Naive B cell (primary cell): ENCODE measurements around the gene GALNT16. TPM values are rescaled to one million over a fixed set of nuclear protein-coding genes. Genes with fewer than 3 reads are reported as not detected.
A peak's percentile ranks its signal among the peaks of the same experiment; 100 is the strongest.
"Not testable (repeated sequence)": the region's sequence is repeated elsewhere in the genome, so short reads cannot be mapped to it uniquely, and the experiment has no call there.

Experiments
- ATAC-seq, 2 donors: fragments of 150-1000 bp; cut with Tn5 transposase; 2 replicates each; pipeline ENCODE4 v1.10.0; 2021; ENCODE audit warnings: low read depth in 2 of 2, mild to moderate bottlenecking in 2 of 2, moderate library complexity in 2 of 2
- DNase-seq: peaks from one replicate; pipeline ENCODE4 v3.0.0; 2022
- H3K27ac Mint-ChIP-seq, 6 donors: one replicate each; pipeline ENCODE4 v1.8.0; 2020 to 2022; ENCODE audit warnings: mild to moderate bottlenecking in 6 of 6, mixed read lengths in 6 of 6, moderate library complexity in 5 of 6, inconsistent platforms in 2 of 6
- H3K27me3 Mint-ChIP-seq, 3 donors: one replicate each; pipeline ENCODE4 v1.8.0; 2021 to 2022; ENCODE audit warnings: mixed read lengths in 3 of 3, mild to moderate bottlenecking in 1 of 3
- H3K36me3 Mint-ChIP-seq, 2 donors: one replicate each; pipeline ENCODE4 v1.8.0; 2020 to 2022; ENCODE audit warnings: mixed read lengths in 2 of 2, inconsistent platforms in 1 of 2, mild to moderate bottlenecking in 1 of 2
- H3K4me1 Mint-ChIP-seq, 3 donors: one replicate each; pipeline ENCODE4 v1.8.0; 2020 to 2022; ENCODE audit warnings: mixed read lengths in 3 of 3, inconsistent platforms in 1 of 3, mild to moderate bottlenecking in 1 of 3, moderate library complexity in 1 of 3
- H3K4me3 Mint-ChIP-seq, 8 donors: one replicate each; pipeline ENCODE4 v1.8.0; 2020 to 2022; ENCODE audit warnings: mild to moderate bottlenecking in 8 of 8, mixed read lengths in 8 of 8, moderate library complexity in 8 of 8, inconsistent platforms in 2 of 8
- H3K9me3 Mint-ChIP-seq, 7 donors: one replicate each; pipeline ENCODE4 v1.8.0; 2020 to 2022; ENCODE audit warnings: mixed read lengths in 7 of 7, mild to moderate bottlenecking in 5 of 7, inconsistent platforms in 2 of 7, moderate library complexity in 1 of 7
- polyA plus RNA-seq, 6 donors: library from polyadenylated mRNA; unstranded; fragments of 300-500 nt; fragmentation: Illumina TruSeq; gene quantifications; one replicate each; pipeline ENCODE4 v1.2.3, GENCODE V29; 2021; ENCODE audit warnings: low read depth in 6 of 6

GALNT16 gene
- polyA plus RNA-seq, 6 donors from 2014 or later: not detected

DNA sequence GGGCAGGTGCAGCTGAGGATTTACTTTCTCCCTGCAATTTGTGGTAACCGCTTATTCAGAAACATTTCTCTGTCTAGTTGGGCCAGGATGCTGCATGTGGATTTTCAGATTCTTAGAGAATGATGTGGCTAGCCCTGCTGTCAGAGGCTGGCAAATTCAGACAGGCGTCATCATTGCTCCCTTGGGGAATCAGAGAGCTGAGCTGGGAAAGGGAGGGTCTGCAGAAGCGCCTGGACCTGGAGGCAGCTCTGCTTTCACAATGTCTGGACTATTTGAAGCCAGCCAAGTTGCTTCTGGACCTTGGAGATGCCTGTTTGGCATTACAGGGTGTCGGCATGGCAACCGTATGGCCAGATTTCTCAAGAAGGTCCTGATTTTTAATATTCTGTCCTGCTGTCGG, 3.4 kb downstream of the GALNT16 start:
- DNase-seq (no peak), ATAC-seq (no peak)
- peaks cover 7 to 12% (median 8%) of the 10 kb centered on the region in 3 donors for H3K4me1 Mint-ChIP-seq
- peaks cover 42 to 50% (median 47%) of the 10 kb centered on the region in 3 donors for H3K27me3 Mint-ChIP-seq
- H3K9me3 Mint-ChIP-seq: peaks cover 0 to 2% (median 0%) of the 10 kb centered on the region in 7 donors
- H3K27ac Mint-ChIP-seq: no peak overlapping the region
- H3K36me3 Mint-ChIP-seq: no peaks in the 10 kb centered on the region
- no peak overlapping the region for H3K4me3 Mint-ChIP-seq

DNA sequence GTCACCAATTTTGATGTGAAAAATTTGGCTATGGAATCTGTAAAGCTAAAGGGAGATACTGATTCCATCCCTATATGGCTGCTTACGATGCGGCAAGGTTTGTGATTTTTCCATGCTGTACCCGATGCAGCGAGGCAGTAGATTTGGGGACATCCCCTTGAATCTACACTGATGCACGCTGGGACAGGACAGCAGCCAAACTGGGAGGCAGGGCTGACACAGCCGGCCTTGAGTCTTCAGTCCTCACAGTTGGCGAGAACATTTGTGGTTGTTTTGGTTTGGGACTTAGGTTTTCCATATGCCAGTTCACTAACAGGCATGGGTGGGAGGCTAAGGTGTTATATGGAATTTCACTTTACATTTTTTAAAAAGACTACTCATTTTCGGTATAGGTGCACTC, 3.8 kb downstream of the GALNT16 start:
- Mint-ChIP-seq H3K27me3 (peaks cover 38 to 45% (median 43%) of the 10 kb centered on the region in 3 donors), H3K36me3 (no peaks in the 10 kb centered on the region), H3K27ac (no peak overlapping the region), H3K9me3 (peaks cover 0 to 2% (median 0%) of the 10 kb centered on the region in 7 donors), H3K4me1 (peaks cover 7 to 12% (median 8%) of the 10 kb centered on the region in 3 donors), H3K4me3 (no peak overlapping the region)
- no peak for ATAC-seq
- no peak for DNase-seq

DNA sequence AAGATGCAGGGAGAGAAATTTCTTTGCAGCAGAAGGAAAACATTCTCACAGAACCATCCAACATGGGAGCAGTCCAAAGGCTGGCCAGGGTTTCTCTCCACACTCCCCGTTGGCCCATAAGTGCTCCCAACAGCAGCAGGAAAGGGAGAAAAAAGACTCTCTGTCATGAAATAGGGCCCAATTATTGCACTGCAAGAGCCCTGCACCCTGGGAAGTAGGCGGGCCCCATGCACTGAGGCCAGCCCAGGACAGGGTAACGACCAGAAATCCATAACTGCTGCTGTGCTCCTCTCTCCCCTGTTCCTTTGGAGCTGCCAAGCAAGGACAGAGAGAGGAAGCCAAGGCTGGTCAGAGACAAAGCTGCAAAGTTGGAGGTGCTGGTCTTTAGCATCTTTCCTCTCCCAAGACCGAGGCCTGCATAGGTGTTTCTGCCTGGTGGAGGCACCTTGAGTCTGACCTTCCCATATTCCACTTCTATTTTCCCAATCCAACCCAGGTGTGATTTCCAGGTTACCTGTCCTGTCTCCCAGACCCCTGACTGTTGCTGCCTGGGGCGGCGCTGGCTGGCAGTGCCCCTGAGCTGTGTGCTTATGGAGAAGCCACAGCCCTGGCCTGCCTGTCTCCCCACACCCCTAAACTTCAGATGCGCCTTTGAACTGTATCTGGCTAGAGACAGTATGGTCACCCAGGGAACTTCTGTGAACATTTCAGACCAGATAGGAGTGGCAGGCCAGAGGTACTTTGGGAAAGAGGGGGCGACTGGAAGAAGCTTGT, 6.8 kb downstream of the GALNT16 start:
- peak overlapping the region in 1 of 6 donors; percentile 57 for H3K27ac Mint-ChIP-seq
- H3K4me1 Mint-ChIP-seq: peaks cover 0 to 1% (median 0%) of the 10 kb centered on the region in 3 donors
- H3K36me3 Mint-ChIP-seq: no peaks in the 10 kb centered on the region
- H3K9me3 Mint-ChIP-seq: no peaks in the 10 kb centered on the region
- peaks cover 27 to 30% (median 29%) of the 10 kb centered on the region in 3 donors for H3K27me3 Mint-ChIP-seq
- no peak overlapping the region for H3K4me3 Mint-ChIP-seq
- ATAC-seq (no peak), DNase-seq (no peak)

DNA sequence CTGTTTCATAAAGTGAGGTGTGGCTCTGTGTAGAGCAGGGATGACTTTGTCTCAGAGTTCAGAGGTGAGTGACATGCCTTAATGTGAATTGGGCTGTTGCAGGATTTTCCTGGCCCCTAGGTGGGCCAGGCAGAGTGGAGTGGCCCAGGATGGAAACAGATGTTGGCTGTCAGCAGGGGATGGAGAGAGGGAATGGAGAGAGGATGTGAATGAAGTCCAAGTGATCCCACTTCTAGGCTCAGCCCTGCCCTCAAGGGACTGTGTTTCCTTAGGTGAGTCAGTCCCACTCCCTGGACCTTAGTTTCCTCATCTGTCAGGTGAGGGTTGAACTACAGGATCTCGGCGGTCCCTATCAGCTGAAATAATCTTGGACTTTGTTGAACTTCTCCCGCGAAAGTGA, 7.5 kb downstream of the GALNT16 start:
- H3K27me3 Mint-ChIP-seq: peaks cover 20 to 23% (median 21%) of the 10 kb centered on the region in 3 donors
- no peaks in the 10 kb centered on the region for H3K9me3 Mint-ChIP-seq
- no peaks in the 10 kb centered on the region for H3K4me1 Mint-ChIP-seq
- H3K36me3 Mint-ChIP-seq: no peaks in the 10 kb centered on the region
- H3K4me3 Mint-ChIP-seq: no peak overlapping the region
- ATAC-seq (no peak), DNase-seq (no peak)
- H3K27ac Mint-ChIP-seq: no peak overlapping the region

DNA sequence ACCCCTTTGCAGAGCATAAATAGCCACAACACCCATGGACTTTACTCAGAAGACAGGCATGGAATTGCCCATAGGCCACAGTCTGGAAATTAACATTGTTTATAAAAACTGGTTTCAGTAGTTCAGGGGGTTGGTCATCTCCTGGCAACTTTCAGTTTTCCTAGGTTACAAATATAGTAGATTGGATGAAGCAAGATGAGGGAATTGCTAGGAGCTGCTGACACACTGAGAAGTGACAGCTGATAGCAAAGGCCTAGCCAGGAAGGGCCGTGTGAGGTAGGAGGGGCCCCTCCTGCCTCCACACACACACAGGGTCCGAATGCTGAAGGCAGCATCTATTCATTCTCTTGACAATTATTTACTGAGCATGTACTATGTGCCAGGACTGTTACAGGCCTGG, 8.3 kb downstream of the GALNT16 start:
- H3K27me3 Mint-ChIP-seq: peaks cover 17 to 22% (median 20%) of the 10 kb centered on the region in 3 donors
- no peak for DNase-seq
- H3K4me1 Mint-ChIP-seq: no peaks in the 10 kb centered on the region
- no peaks in the 10 kb centered on the region for H3K9me3 Mint-ChIP-seq
- no peaks in the 10 kb centered on the region for H3K36me3 Mint-ChIP-seq
- no peak for ATAC-seq
- no peak overlapping the region for H3K27ac Mint-ChIP-seq
- no peak overlapping the region for H3K4me3 Mint-ChIP-seq

DNA sequence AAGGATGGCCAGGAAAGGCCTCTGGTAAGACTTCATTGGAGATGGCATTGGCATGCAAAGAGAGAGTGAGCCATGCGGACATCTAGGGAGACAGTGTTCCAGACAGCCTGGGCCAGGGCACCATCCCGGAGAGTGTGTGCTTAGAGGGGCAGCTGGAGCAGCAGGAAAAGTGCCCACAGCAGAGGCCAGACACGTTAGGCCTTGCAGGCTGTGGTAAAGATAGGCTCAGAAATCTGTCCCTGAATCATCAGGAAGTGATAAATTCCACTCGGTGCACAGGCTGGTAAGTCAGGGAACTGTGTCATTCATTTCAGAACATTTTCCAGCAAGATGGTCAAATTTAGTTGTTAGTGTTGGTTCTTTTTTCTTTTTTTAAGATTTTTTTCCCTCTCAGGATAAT, 8.8 kb downstream of the GALNT16 start:
- Mint-ChIP-seq H3K36me3 (no peaks in the 10 kb centered on the region), H3K27me3 (peaks cover 16 to 25% (median 21%) of the 10 kb centered on the region in 3 donors), H3K4me3 (no peak overlapping the region), H3K4me1 (no peaks in the 10 kb centered on the region), H3K27ac (no peak overlapping the region), H3K9me3 (no peaks in the 10 kb centered on the region)
- DNase-seq (no peak), ATAC-seq (no peak)

DNA sequence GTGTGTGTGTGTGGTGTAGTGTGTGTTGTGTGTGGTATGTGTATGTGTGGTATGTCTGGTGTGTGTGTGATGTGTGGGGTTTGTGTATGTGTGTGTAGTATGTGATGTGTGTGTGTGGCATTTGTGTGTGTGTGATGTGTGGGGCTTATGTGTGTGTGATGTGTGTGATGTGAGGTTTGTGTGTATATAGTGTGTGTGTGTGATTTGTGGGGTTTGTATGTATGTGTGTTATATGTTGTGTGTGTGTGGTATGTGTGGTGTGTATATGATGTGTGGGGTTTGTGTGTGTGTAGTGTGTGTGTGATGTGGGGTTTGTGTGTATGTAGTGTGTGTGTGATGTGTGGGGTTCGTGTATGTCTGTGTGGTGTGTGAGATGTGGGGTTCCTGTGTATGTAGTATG, 9.4 kb downstream of the GALNT16 start:
- ATAC-seq (no peak), DNase-seq (no peak)
- H3K9me3 Mint-ChIP-seq: no peaks in the 10 kb centered on the region
- peaks cover 10 to 26% (median 23%) of the 10 kb centered on the region in 3 donors for H3K27me3 Mint-ChIP-seq
- H3K4me3 Mint-ChIP-seq: no peak overlapping the region
- H3K27ac Mint-ChIP-seq: no peak overlapping the region
- H3K36me3 Mint-ChIP-seq: no peaks in the 10 kb centered on the region
- no peaks in the 10 kb centered on the region for H3K4me1 Mint-ChIP-seq

DNA sequence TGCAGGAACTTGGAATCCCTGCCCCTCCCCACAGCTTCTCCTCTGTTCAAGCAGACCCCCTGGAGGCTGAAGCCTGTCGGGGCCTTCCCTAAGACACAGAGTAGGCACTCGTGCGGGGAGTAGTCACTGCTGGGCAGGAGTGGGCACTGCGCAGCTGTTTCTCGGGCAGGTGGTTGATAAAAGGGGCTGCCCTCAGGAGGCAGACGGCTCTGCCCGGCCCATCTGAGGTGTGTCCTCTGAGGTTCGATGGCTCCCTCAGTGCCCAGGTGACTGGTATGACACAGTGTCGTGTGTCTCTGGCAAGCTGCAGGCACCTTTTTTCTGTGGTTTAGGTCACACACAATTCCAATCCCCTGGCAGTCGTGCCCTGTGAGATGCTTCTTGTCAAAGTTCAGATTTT, 10.1 kb downstream of the GALNT16 start:
- ATAC-seq (no peak), DNase-seq (no peak)
- Mint-ChIP-seq H3K36me3 (no peaks in the 10 kb centered on the region), H3K9me3 (no peaks in the 10 kb centered on the region), H3K27ac (no peak overlapping the region), H3K27me3 (peaks cover 10 to 31% (median 27%) of the 10 kb centered on the region in 3 donors), H3K4me1 (no peaks in the 10 kb centered on the region), H3K4me3 (no peak overlapping the region)

DNA sequence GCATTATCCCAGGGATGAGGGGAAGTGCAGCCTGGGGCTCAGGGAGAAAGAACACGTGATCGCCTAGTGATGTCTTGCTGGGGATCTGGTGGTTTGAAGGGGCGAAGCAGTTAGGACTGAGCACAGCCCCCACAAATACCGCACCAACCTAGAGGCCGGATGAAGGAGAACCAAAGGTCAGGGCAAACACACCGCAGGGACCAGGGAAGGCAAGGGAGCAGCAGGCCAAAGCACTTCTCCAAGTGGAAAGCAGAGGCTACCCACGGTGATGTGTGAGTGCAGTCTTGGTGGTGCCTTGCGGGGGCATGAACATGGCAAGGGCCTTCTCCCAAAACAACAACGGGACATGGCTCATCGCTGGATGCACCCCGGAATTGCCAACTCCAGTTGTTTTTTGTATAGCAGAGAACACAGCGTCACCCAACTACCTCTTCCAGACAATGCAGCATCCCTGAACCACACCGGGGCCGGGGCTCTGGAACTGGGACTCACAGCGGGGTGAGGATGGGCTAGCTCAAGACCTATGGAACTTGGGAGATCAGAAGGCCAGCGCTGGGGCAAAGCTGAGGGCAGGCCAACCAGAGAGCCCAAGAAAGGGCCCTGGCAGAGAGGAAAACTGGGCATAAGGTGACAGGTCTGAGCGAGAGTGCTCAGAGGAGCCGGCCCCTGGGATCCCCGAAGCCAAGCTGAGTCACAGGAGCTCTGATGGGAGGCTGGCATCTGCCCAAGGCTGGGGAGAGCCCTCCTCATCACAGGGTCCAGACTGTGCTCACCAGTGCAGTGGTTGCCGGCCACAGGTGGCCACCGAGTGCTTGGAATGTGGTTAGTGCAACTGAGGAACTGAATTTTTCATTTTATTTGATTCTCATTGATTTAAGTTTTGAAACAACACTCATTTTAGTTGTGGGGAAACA, 11.1 kb downstream of the GALNT16 start:
- Mint-ChIP-seq H3K4me1 (no peaks in the 10 kb centered on the region), H3K27me3 (peaks cover 10 to 26% (median 24%) of the 10 kb centered on the region in 3 donors), H3K4me3 (no peak overlapping the region), H3K9me3 (peaks cover 0 to 7% (median 3%) of the 10 kb centered on the region in 7 donors), H3K36me3 (no peaks in the 10 kb centered on the region), H3K27ac (no peak overlapping the region)
- ATAC-seq: no peak
- no peak for DNase-seq

DNA sequence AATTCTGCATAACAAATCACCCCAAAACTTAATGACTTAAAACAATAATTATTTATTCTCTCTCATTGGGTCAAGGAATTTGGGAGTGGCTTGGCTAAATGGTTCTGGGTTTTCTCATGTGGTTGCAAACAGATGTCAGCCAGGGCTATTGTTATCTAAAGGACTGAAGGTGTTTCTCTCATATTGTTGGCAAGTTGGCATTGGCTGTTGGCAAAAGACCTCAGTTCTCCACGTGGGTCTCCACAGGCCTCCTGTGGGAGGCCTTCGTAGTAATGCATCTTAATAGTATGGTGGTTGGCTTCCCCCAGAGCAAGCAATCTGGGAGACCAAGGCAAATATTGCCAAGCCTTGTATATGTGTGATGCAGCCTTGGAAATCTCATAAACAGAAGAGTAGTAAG, 14.4 kb downstream of the GALNT16 start:
- H3K4me3 Mint-ChIP-seq: no peak overlapping the region
- DNase-seq: no peak
- H3K27me3 Mint-ChIP-seq: peaks cover 7 to 28% (median 18%) of the 10 kb centered on the region in 3 donors
- H3K9me3 Mint-ChIP-seq: peaks cover 3 to 16% (median 5%) of the 10 kb centered on the region in 7 donors
- H3K4me1 Mint-ChIP-seq: no peaks in the 10 kb centered on the region
- no peaks in the 10 kb centered on the region for H3K36me3 Mint-ChIP-seq
- ATAC-seq: no peak
- no peak overlapping the region for H3K27ac Mint-ChIP-seq

DNA sequence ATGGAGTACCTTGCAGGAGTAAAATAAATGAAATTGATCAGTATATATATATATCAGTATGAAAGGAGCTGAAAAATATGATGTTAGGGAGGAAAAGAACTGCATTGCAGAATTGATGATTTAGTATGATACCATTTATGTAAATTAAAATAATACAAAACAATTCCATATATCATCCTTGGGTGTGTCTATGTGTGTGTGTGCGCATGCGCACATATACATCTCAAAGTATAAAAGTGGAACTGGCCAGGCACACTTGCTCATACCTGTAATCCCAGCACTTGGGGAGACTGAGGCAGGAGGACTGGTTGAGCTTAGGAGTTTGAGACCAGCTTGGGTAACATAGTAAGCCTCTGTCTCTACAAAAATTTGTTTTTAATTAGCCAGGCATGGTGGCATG, 15.4 kb downstream of the GALNT16 start:
- DNase-seq (no peak), ATAC-seq (no peak)
- no peak overlapping the region for H3K27ac Mint-ChIP-seq
- no peaks in the 10 kb centered on the region for H3K4me1 Mint-ChIP-seq
- H3K27me3 Mint-ChIP-seq: peaks cover 10 to 29% (median 28%) of the 10 kb centered on the region in 3 donors
- no peaks in the 10 kb centered on the region for H3K36me3 Mint-ChIP-seq
- H3K9me3 Mint-ChIP-seq: peaks cover 3 to 16% (median 5%) of the 10 kb centered on the region in 7 donors
- H3K4me3 Mint-ChIP-seq: no peak overlapping the region

DNA sequence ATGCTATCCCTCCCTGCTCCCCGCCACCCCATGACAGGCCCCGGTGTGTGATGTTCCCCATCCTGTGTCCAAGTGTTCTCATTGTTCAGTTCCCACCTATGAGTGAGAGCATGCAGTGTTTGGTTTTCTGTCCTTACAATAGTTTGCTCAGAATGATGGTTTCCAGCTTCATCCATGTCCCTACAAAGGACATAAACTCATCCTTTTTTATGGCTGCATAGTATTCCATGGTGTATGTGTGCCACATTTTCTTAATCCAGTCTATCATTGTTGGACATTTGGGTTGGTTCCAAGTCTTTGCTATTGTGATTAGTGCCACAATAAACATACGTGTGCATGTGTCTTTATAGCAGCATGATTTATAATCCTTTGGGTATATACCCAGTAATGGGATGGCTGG, 17.4 kb downstream of the GALNT16 start:
- not testable (repeated sequence) for ATAC-seq, H3K36me3 Mint-ChIP-seq, H3K4me1 Mint-ChIP-seq

DNA sequence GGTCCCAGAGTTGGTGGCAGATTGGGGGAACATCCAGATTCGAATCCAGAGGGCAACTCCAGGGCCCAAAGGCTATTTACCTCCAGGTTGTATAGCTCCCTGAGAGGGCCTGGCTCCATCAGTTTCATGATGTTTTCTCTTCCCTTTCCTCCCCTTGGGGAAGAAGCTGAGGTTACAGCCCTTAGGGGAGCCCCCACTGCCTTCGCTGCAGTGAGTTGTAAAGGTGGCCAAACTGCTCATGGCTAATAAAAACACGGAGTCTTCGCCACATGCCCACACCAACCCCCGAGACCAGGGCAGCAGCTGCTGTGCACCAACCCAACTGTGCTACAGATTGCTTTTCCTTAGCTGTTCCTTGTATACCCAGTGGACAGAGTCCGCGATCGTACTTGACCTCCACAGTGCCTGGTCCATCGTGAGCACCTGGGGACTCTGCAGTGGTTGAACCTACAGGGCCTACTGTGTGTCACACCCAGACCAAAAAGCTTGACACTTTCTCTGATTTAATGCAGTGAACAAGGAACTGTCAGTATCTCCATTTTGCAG, 20.9 kb downstream of the GALNT16 start:
- Mint-ChIP-seq H3K27ac (no peak overlapping the region), H3K4me3 (no peak overlapping the region), H3K9me3 (peaks cover 1 to 15% (median 4%) of the 10 kb centered on the region in 7 donors), H3K4me1 (no peaks in the 10 kb centered on the region), H3K36me3 (no peaks in the 10 kb centered on the region), H3K27me3 (peaks cover 16 to 31% (median 17%) of the 10 kb centered on the region in 3 donors)
- DNase-seq (no peak), ATAC-seq (no peak)

More for the DNA sequence above, 17.4 kb downstream of the GALNT16 start:
- DNase-seq, H3K4me3 Mint-ChIP-seq, H3K27ac Mint-ChIP-seq: not testable (repeated sequence)
- Mint-ChIP-seq H3K27me3 (peaks cover 11 to 40% (median 27%) of the 10 kb centered on the region in 3 donors), H3K9me3 (peaks cover 3 to 16% (median 5%) of the 10 kb centered on the region in 7 donors)
